ENCODE results near the gene TAPBP. TPM values are rescaled to one million over a fixed set of nuclear protein-coding genes. Genes with fewer than 3 reads are reported as not detected.

TAPBP gene
- total and polyA plus RNA-seq, 9 of the 15 experiments (the other 6 are each of a cell fraction or from before 2014, with no cell fraction given): 5.6 to 74.0 (median 22.3) TPM

- TF ChIP-seq ARID4B (CRISPR knock-in tag; IDR thresholded peaks at IDR 0.05): peak; percentile 69
- peak; percentile 69 for TF ChIP-seq RBM39 (optimal IDR thresholded peaks at IDR 0.05; ENCODE audit: low read depth, low read length)
- no peak for TF ChIP-seq KLF16 (IDR thresholded peaks at IDR 0.05)
- peak; percentile 70; the same call in 1 of the 2 replicates for TF ChIP-seq E2F1 (CRISPR knock-in tag; IDR thresholded peaks at IDR 0.05)
- TF ChIP-seq STAT6 (CRISPR knock-in tag; IDR thresholded peaks at IDR 0.05): peak; percentile 88; the same call in 1 of the 2 replicates
- TF ChIP-seq HEY1 (CRISPR knock-in tag; IDR thresholded peaks at IDR 0.05; ENCODE audit: borderline replicate concordance): no peak
- no peak for TF ChIP-seq MEIS2 (IDR thresholded peaks at IDR 0.05; ENCODE audit: partially characterized antibody)
- TF ChIP-seq TEAD4 (IDR thresholded peaks at IDR 0.05; ENCODE audit: low read length): no peak
- peak; percentile 69; the same call in 1 of the 2 replicates for TF ChIP-seq TEAD4 (CRISPR knock-in tag; IDR thresholded peaks at IDR 0.05; ENCODE audit: borderline replicate concordance)
- TF ChIP-seq NFXL1 (CRISPR knock-in tag; IDR thresholded peaks at IDR 0.05): no peak
- peak; percentile 92 for TF ChIP-seq CTCFL (IDR thresholded peaks at IDR 0.05; ENCODE audit: borderline replicate concordance, insufficient read depth, low read depth, low read length, poor library complexity, severe bottlenecking)
- no peak; the same call in 1 of the 2 replicates for TF ChIP-seq HDAC8 (tag; IDR thresholded peaks at IDR 0.05)
- no peak for TF ChIP-seq HINFP (tag; conservative IDR thresholded peaks at IDR 0.05; ENCODE audit: low read depth)
- peak; percentile 74 for TF ChIP-seq NFIC (IDR thresholded peaks at IDR 0.05)
These were observed 14.5 kb downstream of the TAPBP start (continued) for GRCh38 chr6:33299237-33299944.

Measured in K562 (cell line).